Measurements from ENCODE around the gene NT5M.

- TF ChIP-seq CTCF (IDR thresholded peaks at IDR 0.05; ENCODE audit: insufficient read depth, low read length, poor library complexity, severe bottlenecking), result no peak
- no peak for TF ChIP-seq EZH2phosphoT487 (conservative IDR thresholded peaks at IDR 0.05; ENCODE audit: low read length)
Observed at GRCh38 chr17:17303010-17303846, at the start of gene NT5M.
